Measurements from ENCODE around the gene TMEM187. TPM values are rescaled to one million over a fixed set of nuclear protein-coding genes. Genes with fewer than 3 reads are reported as not detected.

Gene TMEM187
- total and polyA plus RNA-seq, 4 donors: 1.8 to 11.4 (median 5.9) TPM

- Histone ChIP-seq H3K27me3 (ENCODE audit: control insufficient read depth in 3 of 3, insufficient read depth in 3 of 3, low read length in 2 of 3) (no peaks in the 10 kb centered on the region), H3K4me3 (no peak overlapping the region), H3K9ac (ENCODE audit: insufficient read depth in 1 of 2, low read length in 2 of 2) (no peak overlapping the region), H3K4me1 (ENCODE audit: control insufficient read depth in 5 of 5, insufficient read depth in 5 of 5, low read length in 5 of 5) (peaks cover 0 to 27% (median 0%) of the 10 kb centered on the region in 5 donors), H3K27ac (ENCODE audit: low read depth in 1 of 2, low read length in 1 of 2) (no peak overlapping the region), H3K9me3 (ENCODE audit: control insufficient read depth in 4 of 4, insufficient read depth in 3 of 4, low read length in 3 of 4) (peaks cover 0 to 3% (median 0%) of the 10 kb centered on the region in 4 donors), H3K36me3 (ENCODE audit: control insufficient read depth in 4 of 4, insufficient read depth in 4 of 4, low read length in 4 of 4) (peaks cover 0 to 11% (median 4%) of the 10 kb centered on the region in 4 donors)
- ATAC-seq (ENCODE audit: insufficient read depth, low FRiP score) (no peak), DNase-seq (no peak)
- no peak for TF ChIP-seq CTCF (IDR thresholded peaks at IDR 0.05; ENCODE audit: control extremely low read depth, extremely low read depth)
- 89 to 93% methylated on average over 22 to 31 of the region's 31 CpGs for WGBS, 2 donors
Observed at GRCh38 chrX:153930011-153930910, 42.3 kb upstream of the TMEM187 start.

- no peak overlapping the region for H3K9ac ChIP-seq (ENCODE audit: insufficient read depth in 1 of 2, low read length in 2 of 2)
- H3K9me3 ChIP-seq (ENCODE audit: control insufficient read depth in 4 of 4, insufficient read depth in 3 of 4, low read length in 3 of 4): peaks cover 0 to 3% (median 0%) of the 10 kb centered on the region in 4 donors
- DNase-seq: no peak
- no peak overlapping the region for H3K27ac ChIP-seq (ENCODE audit: low read depth in 1 of 2, low read length in 1 of 2)
- peaks cover 0 to 11% (median 4%) of the 10 kb centered on the region in 4 donors for H3K36me3 ChIP-seq (ENCODE audit: control insufficient read depth in 4 of 4, insufficient read depth in 4 of 4, low read length in 4 of 4)
- no peak for TF ChIP-seq CTCF (IDR thresholded peaks at IDR 0.05; ENCODE audit: control extremely low read depth, extremely low read depth)
- no peaks in the 10 kb centered on the region for H3K27me3 ChIP-seq (ENCODE audit: control insufficient read depth in 3 of 3, insufficient read depth in 3 of 3, low read length in 2 of 3)
- ATAC-seq (ENCODE audit: insufficient read depth, low FRiP score): no peak
- H3K4me3 ChIP-seq: no peak overlapping the region
- peaks cover 0 to 24% (median 0%) of the 10 kb centered on the region in 5 donors for H3K4me1 ChIP-seq (ENCODE audit: control insufficient read depth in 5 of 5, insufficient read depth in 5 of 5, low read length in 5 of 5)
- WGBS, 2 donors: 91 to 96% methylated on average over 3 to 8 of the region's 8 CpGs
Observed at GRCh38 chrX:153931151-153931550, 41.4 kb upstream of the TMEM187 start.

GRCh38 chrX:153931748-153932147 lies 40.8 kb upstream of the TMEM187 start:
- Histone ChIP-seq H3K4me1 (ENCODE audit: control insufficient read depth in 5 of 5, insufficient read depth in 5 of 5, low read length in 5 of 5) (peaks cover 0 to 18% (median 0%) of the 10 kb centered on the region in 5 donors), H3K9ac (ENCODE audit: insufficient read depth in 1 of 2, low read length in 2 of 2) (no peak overlapping the region), H3K27me3 (ENCODE audit: control insufficient read depth in 3 of 3, insufficient read depth in 3 of 3, low read length in 2 of 3) (no peaks in the 10 kb centered on the region), H3K27ac (ENCODE audit: low read depth in 1 of 2, low read length in 1 of 2) (peak overlapping the region in 1 of 2 donors; percentile 8), H3K4me3 (no peak overlapping the region), H3K9me3 (ENCODE audit: control insufficient read depth in 4 of 4, insufficient read depth in 3 of 4, low read length in 3 of 4) (peaks cover 0 to 3% (median 0%) of the 10 kb centered on the region in 4 donors), H3K36me3 (ENCODE audit: control insufficient read depth in 4 of 4, insufficient read depth in 4 of 4, low read length in 4 of 4) (peaks cover 0 to 11% (median 4%) of the 10 kb centered on the region in 4 donors)
- ATAC-seq (ENCODE audit: insufficient read depth, low FRiP score) (no peak), DNase-seq (no peak)
- no peak for TF ChIP-seq CTCF (IDR thresholded peaks at IDR 0.05; ENCODE audit: control extremely low read depth, extremely low read depth)
- WGBS, 2 donors: 93 to 98% methylated on average over 10 to 13 of the region's 13 CpGs

Measured in lung (tissue), 12 donors.